GM12878 (cell line): ENCODE results near the gene CACNA2D1. TPM values are rescaled to one million over a fixed set of nuclear protein-coding genes. Genes with fewer than 3 reads are reported as not detected.

Experiments used
- CHD4 ChIP-seq: fragments of 200-600 bp; sonication (generic); IDR thresholded peaks from 2 replicates; pipeline ENCODE4 v1.6.1; 2016; ENCODE audit warnings: mild to moderate bottlenecking
- GABPA ChIP-seq: IDR thresholded peaks from 2 replicates; pipeline ENCODE4 v1.6.1; 2014; ENCODE audit warnings: antibody characterized with exemption, low read depth, mild to moderate bottlenecking, inconsistent platforms
- MYB ChIP-seq: fragments of 150-350 bp; IDR thresholded peaks from 2 replicates; pipeline ENCODE4 v1.6.1; 2014; ENCODE audit warnings: mild to moderate bottlenecking, low read depth, low read length, borderline replicate concordance
- STAT1 ChIP-seq: fragments of 450-650 bp; conservative IDR thresholded peaks from 2 replicates; pipeline ENCODE4 v1.6.1; 2014; ENCODE audit warnings: antibody characterized with exemption, mild to moderate bottlenecking
- SUPT20H ChIP-seq: IDR thresholded peaks from 2 replicates; pipeline ENCODE4 v1.6.1; 2011; ENCODE audit warnings: low read depth, mild to moderate bottlenecking, low read length, moderate library complexity, borderline replicate concordance; ENCODE audit not compliant: control insufficient read depth
- TAF1 ChIP-seq: IDR thresholded peaks from 2 replicates; pipeline ENCODE4 v1.6.1; 2011; ENCODE audit warnings: mild to moderate bottlenecking, low read depth, low read length, borderline replicate concordance
- USF1 ChIP-seq: IDR thresholded peaks from 2 replicates; pipeline ENCODE4 v1.6.1; 2011; ENCODE audit warnings: borderline replicate concordance, low read depth, mild to moderate bottlenecking, moderate library complexity, mixed read lengths, low read length; ENCODE audit not compliant: insufficient read depth; ENCODE audit errors: extremely low read length
- polyA plus RNA-seq, 11 experiments: library from polyadenylated mRNA; depleted of rRNA in 4 of 11; unstranded in 6 of 11; stranded (reverse) in 5 of 11; fragments of >200 nt; fragmentation: Nextera tagmentation in 4 of 11; fragmentation: Illumina TruSeq in 1 of 11; extraction: Ambion mirVana in 4 of 11; extraction: Trizol in 1 of 11; gene quantifications; 1 replicate in 1 of 11; 2 replicates in 10 of 11; pipeline versions ENCODE4 v1.2.1 to v1.2.3, GENCODE V29; 2011 to 2016; ENCODE audit warnings: inconsistent platforms in 2 of 11, missing spikeins in 2 of 11, low read depth in 1 of 11
- total RNA-seq, 4 experiments: library from RNA; depleted of rRNA in 3 of 4; stranded (reverse); fragments of >200 nt in 3 of 4; fragmentation: Illumina TruSeq in 1 of 4; extraction: Trizol in 1 of 4; gene quantifications; 2 replicates each; pipeline versions ENCODE4 v1.2.1 to v1.2.3, GENCODE V29; 2013 to 2021
- TF ChIP-seq, protein P1 (sequence below), 3 experiments: IDR thresholded peaks in 2 of 3; conservative IDR thresholded peaks in 1 of 3; 2 replicates each; pipeline ENCODE4 v1.5.1; 2011; ENCODE audit warnings: low read depth in 3 of 3, low read length in 3 of 3, mild to moderate bottlenecking in 3 of 3, control low read depth in 2 of 3, moderate library complexity in 2 of 3, inconsistent platforms in 1 of 3, mixed read lengths in 1 of 3; ENCODE audit not compliant: control insufficient read depth in 2 of 3, insufficient read depth in 1 of 3; ENCODE audit errors: extremely low read depth in 1 of 3
- TF ChIP-seq, protein P2 (sequence below): IDR thresholded peaks from 2 replicates; pipeline ENCODE4 v1.6.1; 2012; ENCODE audit warnings: low read depth, low read length, improper control_type of control experiment
- TF ChIP-seq, protein P3 (sequence below): fragments of 450-650 bp; IDR thresholded peaks from 2 replicates; pipeline ENCODE4 v1.6.1; 2017; ENCODE audit warnings: mild to moderate bottlenecking, low read depth, inconsistent platforms; ENCODE audit not compliant: poor library complexity, severe bottlenecking

Gene CACNA2D1
- total and polyA plus RNA-seq, 10 of the 15 experiments (the other 5 are each of a cell fraction or from before 2014, with no cell fraction given), result 0.14 to 14.8 (median 0.97) TPM

DNA sequence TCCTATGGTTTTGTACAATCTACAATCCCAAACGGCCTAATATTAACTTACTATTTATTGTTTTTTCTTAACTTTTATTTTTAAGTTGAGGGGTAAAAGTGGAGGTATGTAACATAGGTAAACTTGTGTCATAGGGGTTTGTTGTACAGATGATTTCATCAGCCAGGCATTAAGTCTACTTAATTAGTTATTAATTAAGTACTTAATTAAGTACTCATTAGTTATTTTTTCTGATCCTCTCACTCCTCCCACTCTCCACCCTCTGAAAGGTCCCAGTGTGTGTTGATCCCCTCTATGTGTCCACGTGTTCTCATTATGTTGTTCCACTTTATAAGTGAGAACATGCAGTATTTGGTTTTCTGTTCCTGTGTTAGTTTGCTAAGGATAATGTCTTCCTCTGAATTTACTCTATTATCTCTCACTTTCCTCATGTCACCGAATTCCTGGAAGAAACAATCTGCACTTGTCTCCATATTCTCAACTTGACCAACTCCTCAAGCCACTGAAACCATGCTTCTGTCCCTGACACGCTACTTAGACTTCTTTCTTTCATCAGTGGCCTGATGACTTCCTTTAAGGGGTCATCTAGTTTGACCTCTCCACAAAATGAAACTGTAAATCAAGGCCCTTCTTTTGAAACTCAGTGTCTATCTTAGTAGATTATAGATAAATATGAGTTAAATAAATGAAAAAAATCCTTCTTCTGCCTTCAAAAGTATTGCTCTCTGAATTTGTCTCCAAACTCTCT lies 9.1 kb downstream of the CACNA2D1 start (continued):
- TF ChIP-seq USF1, result no peak
- TF ChIP-seq, protein P1, sequence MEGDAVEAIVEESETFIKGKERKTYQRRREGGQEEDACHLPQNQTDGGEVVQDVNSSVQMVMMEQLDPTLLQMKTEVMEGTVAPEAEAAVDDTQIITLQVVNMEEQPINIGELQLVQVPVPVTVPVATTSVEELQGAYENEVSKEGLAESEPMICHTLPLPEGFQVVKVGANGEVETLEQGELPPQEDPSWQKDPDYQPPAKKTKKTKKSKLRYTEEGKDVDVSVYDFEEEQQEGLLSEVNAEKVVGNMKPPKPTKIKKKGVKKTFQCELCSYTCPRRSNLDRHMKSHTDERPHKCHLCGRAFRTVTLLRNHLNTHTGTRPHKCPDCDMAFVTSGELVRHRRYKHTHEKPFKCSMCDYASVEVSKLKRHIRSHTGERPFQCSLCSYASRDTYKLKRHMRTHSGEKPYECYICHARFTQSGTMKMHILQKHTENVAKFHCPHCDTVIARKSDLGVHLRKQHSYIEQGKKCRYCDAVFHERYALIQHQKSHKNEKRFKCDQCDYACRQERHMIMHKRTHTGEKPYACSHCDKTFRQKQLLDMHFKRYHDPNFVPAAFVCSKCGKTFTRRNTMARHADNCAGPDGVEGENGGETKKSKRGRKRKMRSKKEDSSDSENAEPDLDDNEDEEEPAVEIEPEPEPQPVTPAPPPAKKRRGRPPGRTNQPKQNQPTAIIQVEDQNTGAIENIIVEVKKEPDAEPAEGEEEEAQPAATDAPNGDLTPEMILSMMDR (IDR thresholded peaks at IDR 0.05 in 2 of 3, conservative IDR thresholded peaks at IDR 0.05 in 1 of 3; ENCODE audit: control insufficient read depth in 2 of 3, extremely low read depth in 1 of 3, insufficient read depth in 1 of 3, low read depth in 3 of 3, low read length in 3 of 3), result no peak
- no peak for TF ChIP-seq GABPA
- TF ChIP-seq, protein P2, sequence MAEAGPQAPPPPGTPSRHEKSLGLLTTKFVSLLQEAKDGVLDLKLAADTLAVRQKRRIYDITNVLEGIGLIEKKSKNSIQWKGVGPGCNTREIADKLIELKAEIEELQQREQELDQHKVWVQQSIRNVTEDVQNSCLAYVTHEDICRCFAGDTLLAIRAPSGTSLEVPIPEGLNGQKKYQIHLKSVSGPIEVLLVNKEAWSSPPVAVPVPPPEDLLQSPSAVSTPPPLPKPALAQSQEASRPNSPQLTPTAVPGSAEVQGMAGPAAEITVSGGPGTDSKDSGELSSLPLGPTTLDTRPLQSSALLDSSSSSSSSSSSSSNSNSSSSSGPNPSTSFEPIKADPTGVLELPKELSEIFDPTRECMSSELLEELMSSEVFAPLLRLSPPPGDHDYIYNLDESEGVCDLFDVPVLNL, result no peak
- no peak for TF ChIP-seq STAT1
- no peak for TF ChIP-seq MYB
- TF ChIP-seq, protein P3, sequence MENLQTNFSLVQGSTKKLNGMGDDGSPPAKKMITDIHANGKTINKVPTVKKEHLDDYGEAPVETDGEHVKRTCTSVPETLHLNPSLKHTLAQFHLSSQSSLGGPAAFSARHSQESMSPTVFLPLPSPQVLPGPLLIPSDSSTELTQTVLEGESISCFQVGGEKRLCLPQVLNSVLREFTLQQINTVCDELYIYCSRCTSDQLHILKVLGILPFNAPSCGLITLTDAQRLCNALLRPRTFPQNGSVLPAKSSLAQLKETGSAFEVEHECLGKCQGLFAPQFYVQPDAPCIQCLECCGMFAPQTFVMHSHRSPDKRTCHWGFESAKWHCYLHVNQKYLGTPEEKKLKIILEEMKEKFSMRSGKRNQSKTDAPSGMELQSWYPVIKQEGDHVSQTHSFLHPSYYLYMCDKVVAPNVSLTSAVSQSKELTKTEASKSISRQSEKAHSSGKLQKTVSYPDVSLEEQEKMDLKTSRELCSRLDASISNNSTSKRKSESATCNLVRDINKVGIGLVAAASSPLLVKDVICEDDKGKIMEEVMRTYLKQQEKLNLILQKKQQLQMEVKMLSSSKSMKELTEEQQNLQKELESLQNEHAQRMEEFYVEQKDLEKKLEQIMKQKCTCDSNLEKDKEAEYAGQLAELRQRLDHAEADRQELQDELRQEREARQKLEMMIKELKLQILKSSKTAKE, result no peak
- TF ChIP-seq TAF1, result no peak
- no peak for TF ChIP-seq SUPT20H
- no peak for TF ChIP-seq CHD4
